CD14-positive monocyte (primary cell): ENCODE data around the gene EVX1. TPM values are rescaled to one million over a fixed set of nuclear protein-coding genes. Genes with fewer than 3 reads are reported as not detected.
A peak's percentile ranks its signal among the peaks of the same experiment; 100 is the strongest.

Experiments
- DNase-seq, 3 donors: peaks; one replicate each; pipeline ENCODE4 v3.0.0-alpha.2; 2011 to 2022
- H2AFZ ChIP-seq: 2 replicates; pipeline ENCODE4 v1.6.0; 2012; ENCODE audit warnings: mild to moderate bottlenecking, low read depth, low read length, inconsistent platforms; ENCODE audit not compliant: insufficient read depth, poor library complexity, severe bottlenecking
- H3K27ac ChIP-seq, 2 donors: 1 replicate in 1 of 2; 2 replicates in 1 of 2; pipeline ENCODE4 v1.5.1; 2012 to 2013; ENCODE audit warnings: low read length in 2 of 2, control low read depth in 1 of 2, inconsistent platforms in 1 of 2, low read depth in 1 of 2, mild to moderate bottlenecking in 1 of 2
- H3K27me3 ChIP-seq, 2 donors: one replicate each; pipeline versions ENCODE4 v1.6.0 to v1.6.1; 2011 to 2013; ENCODE audit warnings: low read length in 2 of 2; ENCODE audit not compliant: control insufficient read depth in 2 of 2, insufficient read depth in 2 of 2
- H3K36me3 ChIP-seq, 2 donors: replicated peaks in 1 of 2; 1 replicate in 1 of 2; 2 replicates in 1 of 2; pipeline versions ENCODE4 v1.5.1 to v1.6.1; 2012 to 2013; ENCODE audit warnings: low read length in 2 of 2, control low read depth in 1 of 2, inconsistent platforms in 1 of 2, mild to moderate bottlenecking in 1 of 2; ENCODE audit not compliant: insufficient read depth in 2 of 2, control insufficient read depth in 1 of 2
- H3K4me1 ChIP-seq, 2 donors: 1 replicate in 1 of 2; 2 replicates in 1 of 2; pipeline versions ENCODE4 v1.5.1 to v1.6.1; 2012 to 2013; ENCODE audit warnings: low read length in 2 of 2, control low read depth in 1 of 2, inconsistent platforms in 1 of 2, mild to moderate bottlenecking in 1 of 2, moderate library complexity in 1 of 2; ENCODE audit not compliant: insufficient read depth in 2 of 2, control insufficient read depth in 1 of 2
- H3K4me2 ChIP-seq: replicated peaks from 2 replicates; pipeline ENCODE3; 2012; ENCODE audit warnings: low read length, moderate library complexity, mild to moderate bottlenecking; ENCODE audit not compliant: poor library complexity, severe bottlenecking; ENCODE audit errors: extremely low read depth
- H3K4me3 ChIP-seq, 3 experiments: fragments of 200-600 bp in 1 of 3; sonication (generic) in 1 of 3; replicated peaks in 1 of 3; 1 replicate in 2 of 3; 2 replicates in 1 of 3; pipeline ENCODE4 v1.5.1; 2011 to 2013; ENCODE audit warnings: low read length in 3 of 3, mild to moderate bottlenecking in 3 of 3, control low read depth in 2 of 3, low read depth in 2 of 3, inconsistent platforms in 1 of 3, moderate library complexity in 1 of 3
- H3K79me2 ChIP-seq: 2 replicates; pipeline ENCODE4 v1.6.0; 2012; ENCODE audit warnings: mild to moderate bottlenecking, control low read depth, inconsistent platforms, low read length, moderate library complexity; ENCODE audit not compliant: insufficient read depth
- H3K9ac ChIP-seq: 2 replicates; pipeline ENCODE4 v1.6.0; 2017; ENCODE audit warnings: low read length, mild to moderate bottlenecking; ENCODE audit not compliant: insufficient read depth, poor library complexity, severe bottlenecking
- H3K9me3 ChIP-seq, 2 donors: replicated peaks in 1 of 2; 1 replicate in 1 of 2; 2 replicates in 1 of 2; pipeline versions ENCODE4 v1.5.1 to v1.6.1; 2012 to 2013; ENCODE audit warnings: low read length in 2 of 2, control low read depth in 1 of 2; ENCODE audit not compliant: control insufficient read depth in 1 of 2, insufficient read depth in 1 of 2
- H4K20me1 ChIP-seq: 2 replicates; pipeline ENCODE4 v1.6.0; 2012; ENCODE audit warnings: mild to moderate bottlenecking, low read length, control low read depth, moderate library complexity; ENCODE audit not compliant: insufficient read depth
- H3K27ac Mint-ChIP-seq, 7 donors: one replicate each; pipeline ENCODE4 v1.8.0; 2020; ENCODE audit warnings: mild to moderate bottlenecking in 7 of 7, mixed read lengths in 7 of 7, moderate library complexity in 6 of 7, inconsistent platforms in 2 of 7
- H3K27me3 Mint-ChIP-seq, 3 donors: one replicate each; pipeline ENCODE4 v1.8.0; 2021 to 2022; ENCODE audit warnings: low read depth in 3 of 3, mild to moderate bottlenecking in 3 of 3, mixed read lengths in 3 of 3, moderate library complexity in 3 of 3, inconsistent platforms in 1 of 3
- H3K36me3 Mint-ChIP-seq, 2 donors: one replicate each; pipeline ENCODE4 v1.8.0; 2020; ENCODE audit warnings: mixed read lengths in 2 of 2, inconsistent platforms in 1 of 2, mild to moderate bottlenecking in 1 of 2
- H3K4me1 Mint-ChIP-seq: one replicate; pipeline ENCODE4 v1.8.0; 2020; ENCODE audit warnings: mild to moderate bottlenecking, mixed read lengths
- H3K4me3 Mint-ChIP-seq, 2 donors: one replicate each; pipeline ENCODE4 v1.8.0; 2020; ENCODE audit warnings: mild to moderate bottlenecking in 2 of 2, mixed read lengths in 2 of 2, moderate library complexity in 1 of 2
- H3K9me3 Mint-ChIP-seq, 7 donors: one replicate each; pipeline ENCODE4 v1.8.0; 2020 to 2022; ENCODE audit warnings: mixed read lengths in 7 of 7, mild to moderate bottlenecking in 6 of 7, moderate library complexity in 6 of 7, inconsistent platforms in 2 of 7
- CTCF ChIP-seq: fragments of 200-600 bp; IDR thresholded peaks from one replicate; pipeline ENCODE4 v1.8.0; 2022; ENCODE audit warnings: antibody characterized with exemption, mild to moderate bottlenecking
- WGBS: methylation state at CpG from one replicate; pipeline ENCODE4 v1.1.5; 2013; ENCODE audit warnings: missing lambda C conversion rate; ENCODE audit not compliant: insufficient coverage; 5-methylcytosine and 5-hydroxymethylcytosine counted together
- intact Hi-C, 2 donors: fragments of 100-400 bp; cut with micrococcal nuclease; formaldehyde crosslinking; loops; one replicate each; pipeline versions ENCODE4 v1.15.0 to v1.15.1; 2023
- polyA plus RNA-seq, 3 donors: library from polyadenylated mRNA; depleted of rRNA in 1 of 3; unstranded in 2 of 3; stranded (reverse) in 1 of 3; fragments of 300-500 nt in 2 of 3; fragments of >200 nt in 1 of 3; fragmentation: Illumina TruSeq in 2 of 3; gene quantifications; 1 replicate in 2 of 3; 2 replicates in 1 of 3; pipeline ENCODE4 v1.2.3, GENCODE V29; 2012 to 2021

Gene EVX1
- polyA plus RNA-seq, 3 donors, result not detected

- no peak overlapping the region for H3K27ac Mint-ChIP-seq
Measured at GRCh38 chr7:27277628-27278027, 35.0 kb downstream of the EVX1 start.

GRCh38 chr7:27283558-27283957 lies 41.0 kb downstream of the EVX1 start:
- Histone ChIP-seq H3K9ac (no peak overlapping the region), H3K4me2 (no peak overlapping the region), H3K36me3 (no peaks in the 10 kb centered on the region), H4K20me1 (no peaks in the 10 kb centered on the region), H3K79me2 (no peaks in the 10 kb centered on the region), H2AFZ (no peak overlapping the region), H3K27ac (no peak overlapping the region), H3K9me3 (no peaks in the 10 kb centered on the region), H3K4me1 (no peaks in the 10 kb centered on the region), H3K27me3 (peaks cover 7 to 18% of the 10 kb centered on the region in 2 donors), H3K4me3 (no peak overlapping the region)
- intact Hi-C loops, result no loop called here
- peaks cover 0 to 5% (median 2%) of the 10 kb centered on the region in 7 donors for H3K9me3 Mint-ChIP-seq
- no peaks in the 10 kb centered on the region for H3K4me1 Mint-ChIP-seq
- peaks cover 8 to 19% (median 15%) of the 10 kb centered on the region in 3 donors for H3K27me3 Mint-ChIP-seq
- no peak overlapping the region for H3K27ac Mint-ChIP-seq
- no peaks in the 10 kb centered on the region for H3K36me3 Mint-ChIP-seq
- WGBS, result 93% methylated on average over 2 of the region's 3 CpGs
- TF ChIP-seq CTCF, result no peak
- no peak for DNase-seq
- peak overlapping the region in 1 of 2 donors; percentile 24 for H3K4me3 Mint-ChIP-seq

More at GRCh38 chr7:27277628-27278027, 35.0 kb downstream of the EVX1 start:
- no peaks in the 10 kb centered on the region for H4K20me1 ChIP-seq
- H3K4me3 Mint-ChIP-seq, result peak overlapping the region in 1 of 2 donors; percentile 15
- H3K4me1 ChIP-seq, result no peaks in the 10 kb centered on the region
- H3K27ac ChIP-seq, result no peak overlapping the region
- H3K9me3 ChIP-seq, result peaks cover 9 to 14% of the 10 kb centered on the region in 2 donors
- H3K79me2 ChIP-seq, result no peaks in the 10 kb centered on the region
- no peaks in the 10 kb centered on the region for H3K36me3 Mint-ChIP-seq
- H2AFZ ChIP-seq, result no peak overlapping the region
- peaks cover 4 to 10% (median 8%) of the 10 kb centered on the region in 3 donors for H3K27me3 Mint-ChIP-seq
- WGBS, result 85% methylated on average over 2 of the region's 2 CpGs
- H3K4me2 ChIP-seq, result no peak overlapping the region
- H3K27me3 ChIP-seq, result peaks cover 0 to 4% of the 10 kb centered on the region in 2 donors
- H3K4me1 Mint-ChIP-seq, result no peaks in the 10 kb centered on the region
- intact Hi-C loops, result no loop called here
- no peaks in the 10 kb centered on the region for H3K36me3 ChIP-seq
- no peak for TF ChIP-seq CTCF
- no peak overlapping the region for H3K9ac ChIP-seq
- peaks cover 8 to 15% (median 11%) of the 10 kb centered on the region in 7 donors for H3K9me3 Mint-ChIP-seq
- no peak overlapping the region for H3K4me3 ChIP-seq
- no peak for DNase-seq
